HFFc6 (cell line): ENCODE data around the gene ZNF22. TPM values are rescaled to one million over a fixed set of nuclear protein-coding genes. Genes with fewer than 3 reads are reported as not detected.

ENCODE experiments used
- DNase-seq: peaks from one replicate; pipeline ENCODE4 v3.0.0-alpha.2; 2018
- H3K27ac Mint-ChIP-seq: 2 replicates; pipeline ENCODE4 v1.8.0; 2020; ENCODE audit warnings: mild to moderate bottlenecking, mixed read lengths
- H3K27me3 Mint-ChIP-seq: 2 replicates; pipeline ENCODE4 v1.8.0; 2021; ENCODE audit warnings: mild to moderate bottlenecking, moderate library complexity, mixed read lengths; ENCODE audit not compliant: insufficient read depth
- H3K36me3 Mint-ChIP-seq: 2 replicates; pipeline ENCODE4 v1.8.0; 2021; ENCODE audit warnings: low read depth, mixed read lengths
- H3K4me1 Mint-ChIP-seq: 2 replicates; pipeline ENCODE4 v1.8.0; 2020; ENCODE audit warnings: low read depth, mixed read lengths
- H3K4me3 Mint-ChIP-seq: 2 replicates; pipeline ENCODE4 v1.8.0; 2020; ENCODE audit warnings: mild to moderate bottlenecking, moderate library complexity, mixed read lengths
- H3K9me3 Mint-ChIP-seq: 2 replicates; pipeline ENCODE4 v1.8.0; 2020; ENCODE audit warnings: mild to moderate bottlenecking, mixed read lengths
- CTCF ChIP-seq: fragments of 200-600 bp; sonication (generic); IDR thresholded peaks from 2 replicates; pipeline ENCODE4 v1.5.0; 2021; ENCODE audit warnings: antibody characterized with exemption, mild to moderate bottlenecking
- total RNA-seq, 6 experiments: library from RNA; stranded (reverse); fragmentation: NEBNext Ultra II Directional; extraction: Animal tissue kit (Norgen Biotek cat#: 25700); gene quantifications; 2 replicates in 1 of 6; 3 replicates in 5 of 6; pipeline ENCODE4 v1.2.3, GENCODE V29; 2021

Gene ZNF22
- total RNA-seq, 6 experiments from 2014 or later: 7.4 to 15.8 (median 13.2) TPM

GRCh38 chr10:45035673-45036072, 35.0 kb downstream of the ZNF22 start:
- H3K27me3 Mint-ChIP-seq: no peaks in the 10 kb centered on the region; the same call in 1 of the 2 replicates
- H3K9me3 Mint-ChIP-seq: peaks cover 7% of the 10 kb centered on the region; the same call in 1 of the 2 replicates
- H3K4me1 Mint-ChIP-seq: no peaks in the 10 kb centered on the region
- no peaks in the 10 kb centered on the region; the same call in 1 of the 2 replicates for H3K36me3 Mint-ChIP-seq
- no peak overlapping the region for H3K4me3 Mint-ChIP-seq
- DNase-seq: no peak
- H3K27ac Mint-ChIP-seq: no peak overlapping the region
- TF ChIP-seq CTCF: no peak

- Mint-ChIP-seq H3K36me3 (no peaks in the 10 kb centered on the region), H3K4me1 (peaks cover 6% of the 10 kb centered on the region; the same call in 1 of the 2 replicates), H3K9me3 (no peaks in the 10 kb centered on the region), H3K27me3 (no peaks in the 10 kb centered on the region; the same call in none of the 2 replicates), H3K27ac (no peak overlapping the region), H3K4me3 (no peak overlapping the region)
- DNase-seq: no peak
- no peak for TF ChIP-seq CTCF
These were observed 40.3 kb downstream of the ZNF22 start for GRCh38 chr10:45040921-45041542.

GRCh38 chr10:45044290-45044689, 43.6 kb downstream of the ZNF22 start:
- H3K36me3 Mint-ChIP-seq: no peaks in the 10 kb centered on the region
- no peak for TF ChIP-seq CTCF
- H3K4me1 Mint-ChIP-seq: peaks cover 6% of the 10 kb centered on the region; the same call in 1 of the 2 replicates
- H3K9me3 Mint-ChIP-seq: no peaks in the 10 kb centered on the region
- no peak for DNase-seq
- no peak overlapping the region for H3K4me3 Mint-ChIP-seq
- peaks cover 3% of the 10 kb centered on the region for H3K27me3 Mint-ChIP-seq
- no peak overlapping the region for H3K27ac Mint-ChIP-seq

GRCh38 chr10:45050551-45051235, 50.0 kb downstream of the ZNF22 start:
- no peak for DNase-seq
- H3K27ac Mint-ChIP-seq: no peak overlapping the region
- TF ChIP-seq CTCF: no peak
- H3K4me3 Mint-ChIP-seq: no peak overlapping the region
- no peaks in the 10 kb centered on the region for H3K36me3 Mint-ChIP-seq
- H3K4me1 Mint-ChIP-seq: no peaks in the 10 kb centered on the region
- peaks cover 3% of the 10 kb centered on the region; the same call in 1 of the 2 replicates for H3K27me3 Mint-ChIP-seq
- H3K9me3 Mint-ChIP-seq: no peaks in the 10 kb centered on the region

- Mint-ChIP-seq H3K4me3 (no peak overlapping the region), H3K36me3 (no peaks in the 10 kb centered on the region), H3K27ac (no peak overlapping the region), H3K9me3 (no peaks in the 10 kb centered on the region), H3K27me3 (peaks cover 7% of the 10 kb centered on the region), H3K4me1 (no peaks in the 10 kb centered on the region)
- DNase-seq: no peak
- no peak for TF ChIP-seq CTCF
These were observed 52.0 kb downstream of the ZNF22 start for GRCh38 chr10:45052700-45053099.
